Left lung (tissue), 10 donors: ENCODE results near the gene ATG4B. TPM values are rescaled to one million over a fixed set of nuclear protein-coding genes. Genes with fewer than 3 reads are reported as not detected.

Experiments
- ATAC-seq: fragments of 200-7000 bp; cut with Tn5 transposase; one replicate; pipeline ENCODE4 v1.9.1; 2020; ENCODE audit warnings: moderate library complexity
- DNase-seq, 4 donors: peaks; one replicate each; pipeline ENCODE4 v3.0.0-alpha.2; 2013 to 2020
- H3K27ac ChIP-seq, 2 donors: fragments of 200-600 bp; sonication (generic) in 1 of 2; one replicate each; pipeline versions ENCODE4 v1.5.0 to v1.8.0; 2020 to 2021
- H3K27me3 ChIP-seq, 2 donors: fragments of 200-600 bp; sonication (generic) in 1 of 2; one replicate each; pipeline versions ENCODE4 v1.5.0 to v1.8.0; 2020 to 2021
- H3K36me3 ChIP-seq, 2 donors: fragments of 200-600 bp; sonication (generic) in 1 of 2; one replicate each; pipeline versions ENCODE4 v1.5.0 to v1.8.0; 2020 to 2021
- H3K4me1 ChIP-seq, 2 donors: fragments of 200-600 bp; one replicate each; pipeline ENCODE4 v1.8.0; 2021
- H3K4me3 ChIP-seq, 2 donors: fragments of 200-600 bp; sonication (generic) in 1 of 2; one replicate each; pipeline versions ENCODE4 v1.5.0 to v1.8.0; 2020 to 2021; ENCODE audit warnings: mild to moderate bottlenecking in 1 of 2
- H3K9me3 ChIP-seq, 2 donors: fragments of 200-600 bp; sonication (generic) in 1 of 2; one replicate each; pipeline versions ENCODE4 v1.5.0 to v1.8.0; 2020 to 2021
- CTCF ChIP-seq, 2 donors: fragments of 200-600 bp; sonication (generic) in 1 of 2; IDR thresholded peaks; one replicate each; pipeline versions ENCODE4 v1.5.0 to v1.8.0; 2021; ENCODE audit warnings: antibody characterized with exemption in 2 of 2
- intact Hi-C, 2 donors: fragments of 100-400 bp; cut with DNase I; formaldehyde crosslinking; loops; one replicate each; pipeline versions ENCODE4 v1.11.2 to v1.14.2; 2022
- polyA plus RNA-seq, 6 donors: library from polyadenylated mRNA; unstranded; fragments of 120-200 nt; gene quantifications; one replicate each; pipeline ENCODE4 v1.2.1, GENCODE V29; 2013; ENCODE audit not compliant: insufficient read length in 6 of 6
- total RNA-seq, 2 donors: library from RNA; stranded (reverse); fragmentation: NEBNext Ultra II Directional; extraction: Animal tissue kit (Norgen Biotek cat#: 25700); gene quantifications; one replicate each; pipeline ENCODE4 v1.2.1, GENCODE V29; 2021
- donor health status: DM: no; HTN: yes; CAD: no.
- donor health status: DM: no; HTN: no; CAD: no.

Gene ATG4B
- total and polyA plus RNA-seq, 8 donors: 60.5 to 98.3 (median 79.3) TPM

GRCh38 chr2:241607162-241607885, 30.2 kb upstream of the ATG4B start:
- peak in 1 of 4 donors; percentile 57 for DNase-seq

GRCh38 chr2:241608881-241609280, 28.6 kb upstream of the ATG4B start:
- Histone ChIP-seq H3K27me3 (peaks cover 0 to 5% of the 10 kb centered on the region in 2 donors), H3K4me1 (peaks cover 4 to 22% of the 10 kb centered on the region in 2 donors), H3K9me3 (no peaks in the 10 kb centered on the region), H3K36me3 (peaks cover 0 to 25% of the 10 kb centered on the region in 2 donors), H3K4me3 (no peak overlapping the region), H3K27ac (no peak overlapping the region)
- intact Hi-C loops: no loop called here
- ATAC-seq: no peak
- DNase-seq: peak in 1 of 4 donors; percentile 55
- no peak for TF ChIP-seq CTCF (IDR thresholded peaks at IDR 0.05)

More at GRCh38 chr2:241607162-241607885, 30.2 kb upstream of the ATG4B start:
- Histone ChIP-seq H3K27ac (no peak overlapping the region), H3K9me3 (no peaks in the 10 kb centered on the region), H3K4me3 (no peak overlapping the region), H3K36me3 (peaks cover 0 to 37% of the 10 kb centered on the region in 2 donors), H3K4me1 (peaks cover 4 to 22% of the 10 kb centered on the region in 2 donors), H3K27me3 (peaks cover 0 to 5% of the 10 kb centered on the region in 2 donors)
- TF ChIP-seq CTCF (IDR thresholded peaks at IDR 0.05): no peak
- no peak for ATAC-seq
- intact Hi-C loops: no loop called here

GRCh38 chr2:241609859-241610793, 27.4 kb upstream of the ATG4B start:
- ATAC-seq (peak; percentile 99), DNase-seq (peak; percentile 67 to 95 (median 89))
- Histone ChIP-seq H3K27ac (peak overlapping the region; percentile 39 to 71), H3K4me3 (peak overlapping the region; percentile 51 to 56), H3K36me3 (peaks cover 0 to 12% of the 10 kb centered on the region in 2 donors), H3K4me1 (peaks cover 4 to 22% of the 10 kb centered on the region in 2 donors), H3K9me3 (no peaks in the 10 kb centered on the region), H3K27me3 (peaks cover 0 to 5% of the 10 kb centered on the region in 2 donors)
- intact Hi-C loops: no loop called here
- peak; percentile 43 to 70 for TF ChIP-seq CTCF (IDR thresholded peaks at IDR 0.05)

- no peak for TF ChIP-seq CTCF (IDR thresholded peaks at IDR 0.05)
- H3K27ac ChIP-seq: peak overlapping the region; percentile 39 to 71
- peak in 1 of 4 donors; percentile 69 for DNase-seq
These were observed 26.4 kb upstream of the ATG4B start for GRCh38 chr2:241611062-241611461.

More at GRCh38 chr2:241611062-241611461, 26.4 kb upstream of the ATG4B start:
- intact Hi-C loops: no loop called here
- H3K4me1 ChIP-seq: peaks cover 4 to 22% of the 10 kb centered on the region in 2 donors
- H3K36me3 ChIP-seq: peaks cover 0 to 4% of the 10 kb centered on the region in 2 donors
- H3K9me3 ChIP-seq: no peaks in the 10 kb centered on the region
- peaks cover 0 to 5% of the 10 kb centered on the region in 2 donors for H3K27me3 ChIP-seq
- H3K4me3 ChIP-seq: no peak overlapping the region
- no peak for ATAC-seq
